Thoracic aorta (tissue), 2 donors: ENCODE measurements around the gene KNOP1. TPM values are rescaled to one million over a fixed set of nuclear protein-coding genes. Genes with fewer than 3 reads are reported as not detected.
"Not testable (repeated sequence)": the region's sequence is repeated elsewhere in the genome, so short reads cannot be mapped to it uniquely, and the experiment has no call there.

ENCODE experiments used
- ATAC-seq: fragments of 150-250 bp; one replicate; pipeline ENCODE4 v1.8.0; 2017; ENCODE audit warnings: low read depth; ENCODE audit not compliant: insufficient number of reproducible peaks, low FRiP score
- DNase-seq: peaks from one replicate; pipeline ENCODE4 v3.0.0-alpha.2; 2020; ENCODE audit warnings: low spot score
- H3K27ac ChIP-seq, 2 donors: fragments of 200-600 bp; sonication (generic); 1 replicate in 1 of 2; 2 replicates in 1 of 2; pipeline ENCODE4 v1.5.1; 2016; ENCODE audit warnings: mild to moderate bottlenecking in 2 of 2, moderate library complexity in 2 of 2
- H3K27me3 ChIP-seq: fragments of 200-600 bp; sonication (generic); replicated peaks from 2 replicates; pipeline ENCODE4 v1.6.0; 2016; ENCODE audit warnings: mild to moderate bottlenecking; ENCODE audit not compliant: insufficient read depth
- H3K36me3 ChIP-seq: fragments of 200-600 bp; sonication (generic); one replicate; pipeline ENCODE4 v1.5.1; 2016
- H3K4me1 ChIP-seq, 2 donors: fragments of 200-600 bp; sonication (generic); 1 replicate in 1 of 2; 2 replicates in 1 of 2; pipeline versions ENCODE4 v1.5.1 to v1.6.0; 2016; ENCODE audit warnings: low read depth in 2 of 2, mild to moderate bottlenecking in 1 of 2; ENCODE audit not compliant: control insufficient read depth in 1 of 2
- H3K4me3 ChIP-seq: fragments of 200-600 bp; sonication (generic); 2 replicates; pipeline ENCODE4 v1.5.1; 2016; ENCODE audit warnings: mild to moderate bottlenecking
- H3K9me3 ChIP-seq: fragments of 200-600 bp; sonication (generic); 2 replicates; pipeline ENCODE4 v1.5.1; 2016
- CTCF ChIP-seq: fragments of 200-600 bp; sonication (generic); IDR thresholded peaks from one replicate; pipeline ENCODE4 v1.5.1; 2019; ENCODE audit warnings: antibody characterized with exemption
- total RNA-seq, 2 donors: library from RNA; depleted of rRNA; stranded (reverse); fragments of >200 nt; gene quantifications; one replicate each; pipeline versions ENCODE4 v1.1.0 to v1.2.3, GENCODE V29; 2016

Gene KNOP1
- total RNA-seq, 2 donors from 2014 or later, result 6.5 to 10.6 TPM

- DNase-seq (no peak), ATAC-seq (no peak)
- H3K36me3 ChIP-seq, result no peaks in the 10 kb centered on the region
- no peaks in the 10 kb centered on the region for H3K27me3 ChIP-seq
- TF ChIP-seq CTCF, result no peak
- no peak overlapping the region for H3K27ac ChIP-seq
- no peak overlapping the region for H3K4me3 ChIP-seq
- H3K4me1 ChIP-seq, result peaks cover 0 to 7% of the 10 kb centered on the region in 2 donors
- no peaks in the 10 kb centered on the region for H3K9me3 ChIP-seq
Observed at GRCh38 chr16:19722981-19723380, 5.0 kb upstream of the KNOP1 start.

GRCh38 chr16:19722269-19722952 is 4.4 kb upstream of the KNOP1 start:
- Histone ChIP-seq H3K27me3 (no peaks in the 10 kb centered on the region), H3K36me3 (no peaks in the 10 kb centered on the region), H3K27ac (no peak overlapping the region), H3K9me3 (no peaks in the 10 kb centered on the region), H3K4me1 (peaks cover 0 to 7% of the 10 kb centered on the region in 2 donors), H3K4me3 (no peak overlapping the region)
- no peak for ATAC-seq
- no peak for DNase-seq
- no peak for TF ChIP-seq CTCF

GRCh38 chr16:19718624-19718965 is 568 bp upstream of the KNOP1 start:
- Histone ChIP-seq H3K27ac (no peak overlapping the region), H3K9me3 (no peaks in the 10 kb centered on the region), H3K27me3 (no peaks in the 10 kb centered on the region), H3K4me1 (peaks cover 3 to 20% of the 10 kb centered on the region in 2 donors), H3K4me3 (peak overlapping the region; percentile 98), H3K36me3 (peaks cover 9% of the 10 kb centered on the region)
- ATAC-seq (no peak), DNase-seq (no peak)
- no peak for TF ChIP-seq CTCF

- peaks cover 9% of the 10 kb centered on the region for H3K36me3 ChIP-seq
- peak overlapping the region; percentile 52 to 64 for H3K27ac ChIP-seq
- peak overlapping the region; percentile 98 for H3K4me3 ChIP-seq
- H3K27me3 ChIP-seq, result no peaks in the 10 kb centered on the region
- TF ChIP-seq CTCF, result no peak
- peaks cover 3 to 20% of the 10 kb centered on the region in 2 donors for H3K4me1 ChIP-seq
- ATAC-seq, result no peak
- DNase-seq, result no peak
- H3K9me3 ChIP-seq, result no peaks in the 10 kb centered on the region
Observed at GRCh38 chr16:19717314-19717713, 713 bp downstream of the KNOP1 start.

GRCh38 chr16:19716728-19717127 is 1.3 kb downstream of the KNOP1 start:
- not testable (repeated sequence) for H3K36me3 ChIP-seq, H3K9me3 ChIP-seq
- H3K4me1 ChIP-seq, result peaks cover 3 to 20% of the 10 kb centered on the region in 2 donors

GRCh38 chr16:19716183-19716582 is 1.8 kb downstream of the KNOP1 start:
- Histone ChIP-seq H3K4me3 (no peak overlapping the region), H3K9me3 (no peaks in the 10 kb centered on the region), H3K4me1 (peaks cover 3 to 20% of the 10 kb centered on the region in 2 donors), H3K36me3 (peaks cover 9% of the 10 kb centered on the region), H3K27ac (no peak overlapping the region), H3K27me3 (no peaks in the 10 kb centered on the region)
- no peak for TF ChIP-seq CTCF
- no peak for DNase-seq
- ATAC-seq, result no peak

More at GRCh38 chr16:19716728-19717127, 1.3 kb downstream of the KNOP1 start:
- H3K27me3 ChIP-seq, ATAC-seq, H3K27ac ChIP-seq, DNase-seq: not testable (repeated sequence)
- peak overlapping the region; percentile 98 for H3K4me3 ChIP-seq
